ENCODE data around the gene HLA-DQB1.
"Not testable (repeated sequence)": the region's sequence is repeated elsewhere in the genome, so short reads cannot be mapped to it uniquely, and the experiment has no call there.

HLA-DQB1 gene

DNA sequence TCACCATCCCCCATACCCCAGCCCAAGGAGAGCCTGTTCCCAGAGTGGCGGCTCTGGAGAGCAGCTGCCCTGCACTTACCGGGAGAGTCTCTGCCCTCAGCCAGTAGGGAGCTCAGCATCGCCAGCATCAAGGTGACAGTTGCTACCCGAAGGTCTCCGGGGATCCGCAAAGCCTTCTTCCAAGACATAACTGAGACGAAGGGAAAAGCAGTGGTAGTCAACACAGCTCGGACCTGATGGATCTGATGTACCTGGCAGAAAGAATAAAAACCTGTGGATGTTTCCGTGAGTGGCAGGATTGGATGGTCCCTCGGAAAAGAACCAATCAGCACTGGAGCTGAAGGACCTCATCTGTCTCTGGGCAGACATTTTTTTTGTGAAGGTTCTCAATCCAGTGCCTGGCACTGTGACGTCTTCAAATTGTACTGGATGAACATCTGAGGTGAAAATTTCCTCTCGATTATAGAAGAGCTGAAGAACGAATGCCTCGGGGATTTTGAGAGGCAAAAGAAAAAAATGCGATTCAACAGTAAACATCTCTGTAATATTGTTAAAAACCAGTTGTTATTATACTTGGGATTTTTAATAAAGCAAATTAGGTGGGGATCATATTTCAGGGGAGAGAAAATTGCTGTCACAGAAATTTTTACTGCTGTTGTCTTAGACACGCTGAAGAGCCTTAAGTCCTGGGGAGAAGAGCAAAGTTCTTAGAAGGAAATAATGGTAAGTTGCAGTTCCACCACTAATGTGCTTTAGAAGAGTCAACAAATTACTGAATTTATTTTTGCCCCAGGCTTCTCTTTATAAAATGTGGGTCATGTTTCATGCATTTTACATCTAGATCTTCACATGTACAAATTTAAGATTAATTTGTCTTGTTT lies at the start of gene HLA-DQB1:
HLA-DQB1 (minus strand) TSS at position 238 of the 881 bp plus-strand sequence; CDS start at position 188, 50 bp downstream.
- DNase-seq = peak; percentile 3 to 15

DNA sequence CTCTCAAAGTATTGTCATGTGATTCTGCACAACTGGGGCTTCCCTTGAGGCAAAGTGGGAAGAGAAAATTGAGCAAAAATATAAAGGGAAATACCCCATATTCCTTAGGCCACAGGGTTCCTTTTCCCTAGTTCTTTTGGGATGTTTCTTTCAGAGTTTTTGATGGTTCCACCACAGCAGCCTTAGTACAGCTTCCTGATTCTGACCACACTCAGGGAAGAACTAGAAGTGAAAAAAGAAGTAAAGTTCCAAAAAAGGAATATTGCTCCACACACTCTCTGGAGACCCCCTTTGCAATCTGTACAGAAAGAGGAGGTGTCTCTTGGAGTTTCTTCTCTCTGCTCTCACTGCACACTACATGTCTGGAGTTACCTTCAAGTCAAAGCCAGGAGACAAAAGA lies 46.8 kb upstream of the HLA-DQB1 start:
- no peak for DNase-seq

DNA sequence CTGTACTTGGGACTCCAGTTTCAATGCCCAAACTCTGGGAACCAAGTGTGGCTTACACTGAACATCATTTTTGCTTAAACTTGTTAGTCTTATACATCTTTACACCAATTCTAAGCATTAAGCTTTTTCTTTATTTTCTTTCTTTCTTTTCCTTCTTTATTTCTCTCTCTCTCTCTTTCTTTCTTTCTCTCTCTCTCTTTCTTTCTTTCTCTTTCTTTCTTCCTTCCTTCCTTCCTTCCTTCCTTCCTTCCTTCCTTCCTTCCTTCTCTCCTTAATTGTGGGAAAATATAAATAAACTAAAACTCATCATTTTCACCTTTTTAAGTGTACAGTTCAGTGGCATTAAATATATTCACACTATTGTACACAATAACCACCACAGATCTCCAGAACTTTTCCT lies 43.2 kb upstream of the HLA-DQB1 start:
- no peak for DNase-seq

DNA sequence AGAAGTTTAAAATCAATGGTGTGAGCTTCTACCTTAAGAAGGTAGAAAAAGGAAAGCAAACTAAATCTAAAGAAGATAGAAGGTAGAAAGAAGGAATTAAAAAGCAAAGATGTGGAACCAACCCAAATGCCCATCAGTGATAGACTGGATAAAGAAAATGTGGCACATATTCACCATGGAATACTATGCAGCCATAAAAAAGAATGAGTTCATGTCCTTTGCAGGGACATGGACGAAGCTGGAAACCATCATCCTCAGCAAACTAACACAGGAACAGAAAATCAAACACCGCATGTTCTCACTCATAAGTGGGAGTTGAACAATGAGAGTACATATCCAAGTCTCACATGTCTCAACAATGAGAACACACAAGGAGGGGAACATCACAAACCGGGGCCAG lies 38.7 kb upstream of the HLA-DQB1 start:
- DNase-seq = not testable (repeated sequence)

DNA sequence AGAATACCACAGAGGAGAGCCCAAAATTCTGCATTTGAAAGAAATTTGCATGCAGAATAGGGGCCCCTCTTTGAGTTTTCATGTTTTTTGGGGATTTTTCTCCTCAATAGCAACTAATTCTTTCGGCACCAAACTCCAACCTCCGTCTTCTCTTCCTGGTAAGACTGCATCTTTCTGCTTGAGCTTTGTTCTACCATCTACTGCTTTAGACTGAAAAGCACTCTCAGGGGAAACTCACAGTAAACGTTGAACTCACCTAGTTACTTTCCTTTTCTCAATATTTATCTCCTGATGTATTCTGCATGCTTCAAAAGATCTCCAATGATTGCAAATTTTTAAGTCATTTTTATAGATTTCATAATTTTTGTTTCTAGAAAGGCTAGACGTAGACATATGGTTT lies 36.9 kb upstream of the HLA-DQB1 start:
- DNase-seq = no peak

DNA sequence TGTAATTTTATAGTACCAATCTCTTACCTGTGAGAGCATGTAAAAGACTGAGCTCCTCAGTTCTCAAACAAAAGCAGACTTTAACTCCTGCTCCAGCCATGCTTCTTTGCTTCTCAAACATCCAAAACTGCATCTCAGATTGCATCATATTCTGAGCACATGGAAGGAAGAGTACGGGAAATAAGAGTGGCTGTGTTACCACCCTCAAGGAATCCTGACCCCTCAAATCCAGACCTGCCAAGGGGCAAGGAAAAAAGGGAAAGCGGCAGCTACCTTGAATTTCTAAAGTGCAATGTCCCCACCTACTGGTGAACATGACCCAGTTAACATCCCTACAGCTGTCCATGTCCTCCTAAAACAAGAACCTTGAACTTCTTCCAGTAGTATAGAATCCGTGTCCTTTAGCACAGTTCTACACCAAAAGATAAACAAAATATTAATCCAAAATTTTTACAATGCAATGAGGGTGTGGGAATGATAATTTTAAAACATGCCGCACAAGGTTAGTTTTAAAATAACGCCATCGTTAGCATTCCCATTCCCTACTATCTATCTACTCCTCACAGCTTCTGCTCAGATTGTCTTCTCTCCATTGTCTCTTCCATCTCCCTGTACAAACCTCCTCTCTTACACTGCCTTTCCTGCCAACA lies 34.1 kb upstream of the HLA-DQB1 start:
- DNase-seq = peak in 1 of 2 experiments; percentile 5

DNA sequence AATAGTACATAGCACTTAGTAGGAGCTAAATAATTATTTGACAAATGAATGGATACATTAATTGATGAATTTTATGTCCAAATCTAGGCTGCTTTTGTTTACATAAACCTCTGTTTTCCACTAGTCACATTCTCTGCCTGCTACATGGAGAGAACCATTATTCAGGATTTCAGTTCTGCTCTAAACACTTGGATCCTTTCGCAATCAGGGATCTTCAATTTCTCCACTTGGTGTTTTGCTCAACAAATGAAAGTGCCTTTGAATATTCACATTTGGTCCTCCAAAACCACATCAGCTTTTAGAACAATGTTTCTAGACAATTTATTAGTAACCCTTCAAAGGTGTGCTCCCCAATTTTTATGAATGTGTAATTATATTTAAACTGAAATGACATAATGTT lies 30.6 kb upstream of the HLA-DQB1 start:
- DNase-seq = no peak

DNA sequence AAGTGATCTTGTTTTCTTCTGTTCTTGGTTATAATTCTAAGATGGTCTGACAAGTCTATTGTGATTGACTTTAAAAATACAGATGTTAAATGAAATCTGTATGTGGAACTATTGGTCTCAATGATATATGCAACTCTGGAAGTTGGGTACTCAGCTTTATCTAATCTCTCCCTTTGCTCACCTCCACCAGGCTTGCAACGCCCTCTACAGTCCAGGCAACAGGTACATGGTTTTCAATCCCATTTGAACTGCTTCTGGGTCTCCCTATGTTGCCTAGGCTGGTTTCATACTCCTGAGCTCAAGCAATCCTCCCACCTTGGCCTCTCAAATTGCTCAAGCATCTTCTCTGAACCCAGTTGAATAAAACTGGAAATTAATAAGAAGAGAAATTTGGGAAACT lies 25.6 kb upstream of the HLA-DQB1 start:
- peak; percentile 48 to 55 for DNase-seq

DNA sequence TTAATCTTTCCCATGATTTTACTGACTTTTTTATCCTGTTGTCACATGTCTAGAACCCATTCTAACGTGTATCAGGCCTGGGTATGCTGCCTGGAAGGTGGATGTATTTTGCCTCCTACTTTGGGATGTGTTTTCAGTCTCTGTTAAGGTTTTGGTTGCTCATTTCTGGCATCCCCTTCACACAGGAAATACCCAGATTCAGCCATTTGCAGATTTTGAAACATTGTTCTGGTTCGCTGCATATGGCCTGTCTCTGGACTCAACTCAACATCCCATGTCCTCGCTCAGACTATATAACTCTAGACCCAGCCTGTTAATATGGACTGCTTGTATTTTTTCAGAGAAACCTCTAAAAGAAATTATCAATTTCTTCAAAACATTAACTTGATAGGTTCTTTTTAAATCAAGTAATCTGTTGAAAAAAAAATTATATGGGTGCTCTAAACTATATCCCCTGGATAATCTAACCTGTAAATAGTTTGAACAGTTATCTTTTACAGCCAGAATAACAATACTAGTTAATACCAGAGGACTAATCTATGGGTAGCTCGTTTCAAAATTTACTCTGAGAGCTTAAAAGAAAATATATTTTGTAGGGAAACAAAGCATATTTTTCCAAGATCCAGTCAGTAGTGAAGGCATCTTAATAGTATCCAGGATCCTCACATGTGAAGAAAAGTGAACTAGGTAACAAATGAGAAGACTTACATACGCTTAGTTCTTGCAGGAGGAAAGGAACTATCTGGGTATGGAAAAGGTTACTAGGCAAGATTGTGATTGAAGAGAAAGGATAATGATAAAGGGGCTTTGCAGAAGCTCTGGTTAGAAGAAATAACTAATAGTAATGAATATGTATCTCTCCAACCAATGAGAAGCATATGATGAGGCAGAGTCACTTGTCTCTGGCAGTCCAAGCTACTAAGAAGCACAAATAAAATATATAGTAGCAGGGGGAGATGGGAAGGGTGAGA lies 23.4 kb upstream of the HLA-DQB1 start:
- no peak for DNase-seq

DNA sequence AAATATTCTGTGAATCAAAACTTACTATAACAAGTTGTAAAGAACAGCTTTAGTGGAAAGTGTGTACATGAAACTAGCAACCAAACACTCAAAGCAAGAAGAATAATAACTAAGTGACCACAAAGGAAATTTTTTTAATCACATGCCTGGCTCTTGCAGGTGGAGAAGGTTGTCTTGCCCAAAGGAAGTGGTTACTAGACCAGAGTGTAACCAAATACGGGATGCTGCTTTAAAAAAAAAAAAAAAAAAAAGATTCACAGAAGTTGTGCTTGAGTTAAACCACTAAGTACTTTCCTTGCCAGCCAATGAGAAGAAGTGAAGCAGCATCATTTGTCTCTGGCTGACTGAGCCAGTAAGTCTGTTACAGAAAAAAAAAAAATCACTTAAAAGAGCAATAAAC lies 19.1 kb upstream of the HLA-DQB1 start:
- DNase-seq = peak in 1 of 2 experiments; percentile 2

DNA sequence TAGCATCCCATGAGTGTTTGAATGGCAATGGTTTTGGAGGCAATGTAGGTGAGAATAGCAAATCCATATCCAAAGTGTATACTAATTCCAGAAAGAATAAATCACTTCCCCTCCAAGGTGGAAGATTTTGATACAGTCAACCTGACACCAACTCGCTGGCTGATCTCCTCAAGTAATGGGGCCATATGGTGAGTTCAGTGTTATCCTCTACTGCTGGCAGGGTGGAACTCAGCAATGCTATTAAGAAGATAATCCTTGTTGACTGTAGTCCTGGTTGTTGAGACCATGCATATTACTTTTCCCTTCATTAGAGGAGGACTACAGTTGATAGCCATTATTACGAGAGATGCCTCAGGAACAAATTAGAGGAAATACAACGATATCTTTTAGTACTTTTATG lies 17.8 kb upstream of the HLA-DQB1 start:
- DNase-seq = no peak

DNA sequence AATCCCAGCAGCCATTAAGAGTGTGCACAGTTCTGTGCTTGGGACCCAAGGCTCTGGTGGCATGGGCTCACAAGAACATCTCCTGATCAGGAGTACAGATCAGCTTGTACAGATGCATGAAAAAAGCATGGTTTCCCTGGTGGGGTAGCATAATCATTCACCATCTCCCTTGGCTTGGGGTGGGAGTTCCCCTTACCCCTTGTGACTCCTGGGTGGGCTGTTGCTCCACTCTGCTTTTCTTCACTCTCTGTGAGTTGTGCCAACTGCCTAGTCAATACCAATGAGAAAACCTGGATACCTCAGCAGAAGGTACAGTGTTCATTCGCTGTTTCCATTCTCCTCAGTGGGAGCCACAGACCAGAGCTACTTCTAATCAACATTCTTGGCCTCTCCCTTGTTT lies 13.6 kb upstream of the HLA-DQB1 start:
- no peak for DNase-seq

DNA sequence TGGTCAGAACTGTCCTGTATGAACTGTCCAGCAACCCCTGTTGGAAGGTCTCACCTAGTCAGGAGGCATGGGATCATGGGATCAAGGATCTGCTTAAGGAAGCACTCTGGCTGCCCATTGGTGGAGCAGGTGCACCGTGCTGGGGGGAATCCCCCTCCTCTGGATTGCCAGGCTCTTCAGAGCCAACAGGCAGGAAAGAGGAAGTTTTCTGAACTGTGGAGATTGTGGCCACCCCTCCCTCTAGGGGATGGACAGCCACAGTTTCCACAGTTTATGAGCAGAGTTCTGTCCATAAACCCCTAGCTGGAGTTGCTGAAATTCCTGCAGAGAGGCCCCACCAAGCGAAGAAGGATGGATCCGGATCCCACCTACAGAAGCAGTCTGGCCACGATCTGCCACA lies 13.0 kb upstream of the HLA-DQB1 start:
- DNase-seq = no peak

DNA sequence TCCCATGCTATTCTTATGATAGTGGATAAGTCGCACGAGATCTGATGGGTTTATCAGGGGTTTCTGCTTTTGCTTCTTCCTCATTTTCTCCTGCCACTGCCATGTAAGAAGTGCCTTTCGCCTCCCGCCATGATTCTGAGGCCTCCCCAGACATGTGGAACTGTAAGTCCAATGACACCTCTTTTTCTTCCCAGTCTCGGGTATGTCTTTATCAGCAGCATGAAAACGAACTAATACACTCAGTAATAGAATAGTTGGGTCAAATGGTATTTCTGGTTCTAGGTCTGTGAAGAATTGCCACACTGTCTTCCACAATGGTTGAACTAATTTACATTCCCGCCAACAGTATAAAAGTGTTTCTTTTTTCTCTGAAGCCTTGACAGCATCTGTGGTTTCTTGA lies 7.7 kb upstream of the HLA-DQB1 start:
- not testable (repeated sequence) for DNase-seq

DNA sequence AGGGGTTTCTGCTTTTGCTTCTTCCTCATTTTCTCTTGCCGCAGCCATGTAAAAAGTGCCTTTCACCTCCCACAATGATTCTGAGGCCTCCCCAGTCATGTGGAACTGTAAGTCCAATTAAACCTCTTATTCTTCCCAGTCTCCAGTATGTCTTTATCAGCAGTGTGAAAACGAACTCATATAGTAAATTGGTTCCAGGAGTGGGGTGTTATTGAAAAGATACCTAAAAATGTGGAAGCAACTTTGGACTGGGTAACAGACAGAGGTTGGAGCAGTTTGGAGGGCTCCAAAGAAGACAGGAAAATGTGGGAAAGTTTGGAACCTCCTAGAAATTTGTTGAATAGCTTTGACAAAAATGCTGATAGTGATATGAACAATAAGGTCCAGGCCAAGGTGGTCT lies 5.5 kb upstream of the HLA-DQB1 start:
- not testable (repeated sequence) for DNase-seq

DNA sequence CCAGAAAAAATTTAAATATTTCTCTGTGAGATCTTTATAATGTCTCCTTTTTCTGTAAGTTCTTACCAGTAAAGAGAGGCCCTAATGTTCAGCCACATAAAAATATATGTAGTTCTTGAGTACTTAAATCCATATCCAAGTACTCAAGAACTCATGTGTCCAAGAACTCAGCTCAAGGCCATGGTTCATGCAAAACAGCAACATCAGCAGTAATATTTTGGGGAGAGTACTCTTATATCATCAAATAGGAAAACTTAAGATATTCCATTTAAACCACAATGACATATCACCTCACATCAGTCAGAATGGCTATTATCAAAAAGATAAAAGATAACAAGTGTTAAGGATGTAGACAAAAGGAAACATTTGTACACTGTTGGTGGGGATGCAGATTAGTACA lies 3.4 kb upstream of the HLA-DQB1 start:
- DNase-seq = no peak

DNA sequence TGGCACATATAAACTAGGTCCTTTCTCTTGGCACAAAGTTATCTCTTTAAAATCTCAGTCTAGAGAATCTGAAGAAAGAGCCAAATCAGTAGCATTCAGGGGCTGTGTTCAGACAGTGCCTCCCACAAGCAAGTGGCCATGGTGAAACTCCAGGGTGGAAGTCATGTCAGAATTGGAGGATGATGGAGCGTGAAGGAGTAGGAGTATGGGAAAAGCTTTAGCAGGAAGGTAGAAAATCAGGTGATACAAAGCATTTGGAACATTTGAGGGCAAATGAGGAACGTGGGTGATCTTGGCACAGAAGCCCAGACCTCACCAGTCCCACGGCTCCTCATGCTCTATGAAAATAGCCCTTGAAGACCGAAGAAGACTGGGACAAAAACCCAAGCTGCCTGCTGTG lies 2.8 kb upstream of the HLA-DQB1 start:
- no peak for DNase-seq

DNA sequence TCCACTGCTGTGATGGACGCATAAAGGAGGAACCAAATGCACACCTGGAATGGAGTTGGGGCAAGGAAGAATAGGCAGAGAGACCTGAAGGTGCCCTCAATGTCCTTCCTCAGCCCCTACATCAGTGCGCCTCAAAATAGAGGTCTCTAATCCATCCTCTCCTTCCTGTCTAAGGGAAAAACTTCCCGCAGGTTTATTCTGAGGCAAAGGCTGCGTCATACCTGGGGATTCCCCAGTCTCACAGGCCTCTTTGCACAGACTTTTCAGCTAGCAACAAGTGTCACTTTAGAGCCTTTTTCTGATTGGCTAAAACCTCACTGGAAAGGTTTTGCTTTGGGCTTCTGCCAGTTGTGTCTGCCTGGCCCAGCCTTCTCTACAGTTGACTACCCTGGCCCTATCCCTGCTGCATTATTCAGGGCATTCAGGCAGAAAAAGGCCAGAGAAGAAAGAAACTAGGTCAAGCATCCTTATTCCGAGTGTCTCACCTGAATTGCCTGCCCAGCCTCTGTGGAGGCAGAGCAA lies 1.8 kb upstream of the HLA-DQB1 start:
- DNase-seq = peak; percentile 11 to 27

DNA sequence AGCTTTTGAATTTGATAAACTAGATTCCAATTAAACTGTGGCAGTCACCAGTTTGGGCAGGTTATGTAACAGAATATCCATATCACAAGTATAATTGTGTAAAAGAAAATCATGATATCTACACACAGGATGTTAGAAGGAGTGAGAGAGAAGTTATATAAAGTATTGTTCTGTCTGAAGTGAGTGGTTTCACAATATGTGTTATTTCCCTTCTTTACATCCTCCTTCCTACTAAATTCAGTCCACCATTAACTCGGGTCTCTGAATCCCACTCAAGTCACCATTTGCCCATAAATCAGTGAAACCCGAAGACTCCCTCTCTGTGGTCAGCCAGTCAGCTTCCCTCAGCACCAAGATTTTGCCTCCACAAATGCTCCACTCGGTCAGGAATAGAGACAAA lies 796 bp downstream of the HLA-DQB1 start:
- no peak for DNase-seq

DNA sequence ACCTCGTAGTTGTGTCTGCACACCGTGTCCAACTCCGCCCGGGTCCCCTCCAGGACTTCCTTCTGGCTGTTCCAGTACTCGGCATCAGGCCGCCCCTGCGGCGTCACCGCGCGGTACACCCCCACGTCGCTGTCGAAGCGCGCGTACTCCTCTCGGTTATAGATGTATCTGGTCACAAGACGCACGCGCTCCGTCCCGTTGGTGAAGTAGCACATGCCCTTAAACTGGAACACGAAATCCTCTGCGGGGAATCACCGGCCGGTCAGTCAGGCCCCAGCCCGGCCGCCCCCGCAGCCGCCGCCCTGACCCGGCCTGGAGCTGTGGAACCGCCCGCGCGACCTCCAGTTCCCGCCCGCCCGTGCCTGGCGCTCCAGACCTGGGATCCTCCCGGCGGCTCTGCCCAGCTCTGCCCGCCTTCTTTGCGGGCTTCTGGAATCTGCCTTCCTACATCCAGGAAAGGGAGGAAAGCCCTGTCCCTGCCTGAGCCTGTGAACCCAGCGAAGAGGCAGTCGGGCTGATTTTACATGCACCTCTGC lies 1.6 kb downstream of the HLA-DQB1 start:
- peak in 1 of 2 experiments; percentile 0 for DNase-seq

DNA sequence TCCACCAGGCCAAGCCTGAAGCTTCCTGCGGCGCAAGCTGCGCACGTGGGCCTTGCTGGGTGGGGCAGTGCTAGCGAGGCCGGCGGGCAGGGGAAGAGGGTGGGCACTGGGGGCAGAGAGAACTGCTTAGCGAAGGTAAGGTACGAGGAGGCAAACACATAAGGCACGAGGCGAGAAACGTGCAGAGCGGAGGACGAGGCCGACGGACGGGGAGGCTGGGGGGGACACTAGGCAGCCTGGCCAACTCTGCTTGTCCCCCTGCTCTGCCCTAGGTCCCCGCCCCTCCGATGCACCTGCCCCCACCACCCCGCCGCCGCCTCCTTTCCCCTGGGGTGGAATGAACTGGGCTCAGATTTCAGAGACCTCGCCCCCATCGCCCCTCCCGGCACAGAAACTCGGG lies 2.1 kb downstream of the HLA-DQB1 start:
- DNase-seq = no peak

DNA sequence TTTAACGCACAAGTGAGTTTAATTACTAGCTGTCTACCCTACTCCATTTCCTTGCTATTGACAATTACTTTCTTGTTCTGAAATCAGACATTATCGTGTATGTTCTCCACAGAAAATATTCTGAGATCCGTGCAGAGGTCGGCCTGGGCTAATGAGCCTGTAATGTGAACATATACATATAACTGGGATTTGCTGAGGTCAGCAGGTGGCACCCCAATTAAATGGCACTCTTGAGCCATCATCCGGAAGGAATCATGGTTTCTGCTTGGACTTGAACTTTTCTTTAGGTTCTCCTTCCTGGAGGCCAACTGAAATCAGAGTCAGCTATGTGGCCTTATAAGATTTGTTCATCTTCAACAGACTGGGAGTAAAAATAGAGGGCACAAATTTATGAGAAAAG lies 3.6 kb downstream of the HLA-DQB1 start:
- DNase-seq = no peak

DNA sequence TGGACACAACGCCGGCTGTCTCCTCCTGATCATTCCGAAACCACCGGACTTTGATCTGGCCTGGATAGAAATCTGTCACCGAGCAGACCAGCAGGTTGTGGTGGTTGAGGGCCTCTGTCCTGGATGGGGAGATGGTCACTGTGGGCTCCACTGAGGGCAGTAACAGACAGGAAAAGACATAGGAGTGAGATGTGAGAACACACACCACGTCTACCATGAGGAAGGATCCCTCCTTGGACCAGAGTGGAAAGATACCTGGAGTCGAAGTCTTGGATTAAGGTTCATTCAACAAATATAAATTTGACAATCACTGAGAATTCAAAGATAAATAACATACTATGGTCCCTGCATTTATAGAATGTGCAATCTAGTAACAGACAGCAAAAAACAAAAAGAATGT lies 4.4 kb downstream of the HLA-DQB1 start:
- no peak for DNase-seq
